GM12875 (cell line): ENCODE results near the gene CDC27.
A peak's percentile ranks its signal among the peaks of the same experiment; 100 is the strongest.

ENCODE experiments used
- H3K4me3 ChIP-seq: one replicate; pipeline ENCODE4 v1.5.1; 2011; ENCODE audit warnings: low read depth, low read length, control low read depth
- CTCF ChIP-seq: IDR thresholded peaks from 2 replicates; pipeline ENCODE4 v1.5.1; 2011; ENCODE audit warnings: low read depth, mild to moderate bottlenecking, control low read depth, inconsistent platforms, low read length, moderate library complexity, borderline replicate concordance; ENCODE audit not compliant: insufficient read depth

Gene CDC27

DNA sequence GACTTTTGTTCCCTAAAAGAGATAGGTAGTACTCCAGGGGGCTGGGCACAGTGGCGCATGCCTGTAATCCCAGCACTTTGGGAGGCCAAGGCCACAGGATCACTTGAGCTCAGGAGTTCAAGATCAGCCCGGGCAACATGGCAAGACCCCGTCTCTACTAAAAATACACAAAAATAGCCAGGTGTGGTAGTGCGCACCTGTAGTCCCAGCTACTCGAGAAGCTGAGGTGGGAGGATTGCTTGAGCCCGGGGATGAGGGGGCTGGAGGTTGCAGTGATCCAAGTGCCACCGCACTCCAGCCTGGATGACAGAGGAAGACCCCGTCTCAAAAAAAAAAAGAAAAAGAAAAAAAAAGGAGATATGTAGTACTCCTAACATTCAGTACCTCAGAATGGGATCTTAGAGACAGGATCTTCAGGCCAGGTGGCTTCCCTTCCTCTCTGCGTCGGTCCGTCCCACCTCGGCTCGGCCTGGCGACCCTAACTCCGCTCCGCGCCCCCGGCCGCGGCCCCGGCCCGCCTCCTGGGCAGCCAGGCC is 89.6 kb downstream of the CDC27 start:
- TF ChIP-seq CTCF, result no peak
- H3K4me3 ChIP-seq, result peak overlapping the region; percentile 86

DNA sequence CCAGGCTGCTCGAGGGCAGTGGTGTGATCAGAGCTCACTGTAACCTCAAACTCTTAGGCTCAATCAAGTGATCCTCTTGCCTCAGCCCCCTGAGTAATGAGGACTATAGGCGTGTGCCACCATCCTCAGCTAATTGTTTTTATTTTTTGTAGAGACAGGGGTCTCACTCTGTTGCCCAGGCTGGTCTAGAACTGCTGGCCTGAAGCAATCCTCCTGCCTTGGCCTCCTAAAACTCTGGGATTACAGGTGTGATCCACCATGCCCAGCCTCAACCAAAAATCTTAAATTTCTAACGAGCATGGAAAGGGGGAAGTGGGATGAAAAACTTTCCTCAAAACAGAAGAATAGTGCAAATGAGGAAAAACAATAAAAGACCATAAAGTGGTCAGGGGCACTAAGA is 92.8 kb downstream of the CDC27 start:
- no peak for TF ChIP-seq CTCF
- H3K4me3 ChIP-seq, result no peak overlapping the region

GRCh38 chr17:47095268-47095667 is 93.8 kb downstream of the CDC27 start:
- TF ChIP-seq CTCF, result no peak
- H3K4me3 ChIP-seq, result no peak overlapping the region

DNA sequence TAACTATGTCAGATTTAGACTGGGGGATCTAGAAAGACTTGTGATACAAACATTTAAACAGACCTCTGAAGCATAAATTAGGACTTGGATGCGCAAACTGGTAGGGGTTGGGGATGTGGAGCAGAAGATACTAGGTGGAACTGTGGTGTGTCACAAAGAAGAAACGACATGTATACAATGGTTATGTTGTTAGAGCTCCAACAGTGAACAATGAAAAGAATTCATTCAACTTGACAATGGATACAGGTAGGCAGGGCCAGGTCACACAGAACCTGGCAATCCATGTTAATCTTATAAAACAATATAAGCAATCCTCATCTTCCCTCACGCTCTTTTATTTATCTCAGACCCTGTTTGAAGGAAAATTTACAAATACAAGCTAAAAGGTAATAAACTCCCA is 102.0 kb downstream of the CDC27 start:
- no peak for TF ChIP-seq CTCF
- H3K4me3 ChIP-seq, result no peak overlapping the region

- TF ChIP-seq CTCF, result no peak
- no peak overlapping the region for H3K4me3 ChIP-seq
Measured at GRCh38 chr17:47085736-47086135, 103.4 kb downstream of the CDC27 start.

- no peak overlapping the region for H3K4me3 ChIP-seq
- no peak for TF ChIP-seq CTCF
Measured at GRCh38 chr17:47078801-47079200, 110.3 kb downstream of the CDC27 start.

GRCh38 chr17:47077576-47077975 is 111.5 kb downstream of the CDC27 start:
- no peak for TF ChIP-seq CTCF
- no peak overlapping the region for H3K4me3 ChIP-seq
